ENCODE data around the gene GABRR2.

- TF ChIP-seq CTCF (IDR thresholded peaks at IDR 0.05; ENCODE audit: low read length) (no peak), EZH2 (IDR thresholded peaks at IDR 0.05; ENCODE audit: borderline replicate concordance, low read length) (no peak)
Measured at GRCh38 chr6:89264296-89264695, 50.8 kb downstream of the GABRR2 start.

All from OCI-LY1 (cell line).